HT-29 (cell line): Measurements from ENCODE around the gene IMP4. TPM values are rescaled to one million over a fixed set of nuclear protein-coding genes. Genes with fewer than 3 reads are reported as not detected.

Source experiments
- DNase-seq: peaks from one replicate; pipeline ENCODE4 v3.0.0-alpha.2; 2015; ENCODE audit warnings: low spot score
- total RNA-seq: library from RNA; depleted of rRNA; stranded (reverse); fragments of >200 nt; shearing (Covaris generic); gene quantifications from 2 replicates; pipeline ENCODE4 v1.2.3, GENCODE V29; 2014

The IMP4 gene
- total RNA-seq, 1 experiment from 2014 or later, result 170 TPM

DNA sequence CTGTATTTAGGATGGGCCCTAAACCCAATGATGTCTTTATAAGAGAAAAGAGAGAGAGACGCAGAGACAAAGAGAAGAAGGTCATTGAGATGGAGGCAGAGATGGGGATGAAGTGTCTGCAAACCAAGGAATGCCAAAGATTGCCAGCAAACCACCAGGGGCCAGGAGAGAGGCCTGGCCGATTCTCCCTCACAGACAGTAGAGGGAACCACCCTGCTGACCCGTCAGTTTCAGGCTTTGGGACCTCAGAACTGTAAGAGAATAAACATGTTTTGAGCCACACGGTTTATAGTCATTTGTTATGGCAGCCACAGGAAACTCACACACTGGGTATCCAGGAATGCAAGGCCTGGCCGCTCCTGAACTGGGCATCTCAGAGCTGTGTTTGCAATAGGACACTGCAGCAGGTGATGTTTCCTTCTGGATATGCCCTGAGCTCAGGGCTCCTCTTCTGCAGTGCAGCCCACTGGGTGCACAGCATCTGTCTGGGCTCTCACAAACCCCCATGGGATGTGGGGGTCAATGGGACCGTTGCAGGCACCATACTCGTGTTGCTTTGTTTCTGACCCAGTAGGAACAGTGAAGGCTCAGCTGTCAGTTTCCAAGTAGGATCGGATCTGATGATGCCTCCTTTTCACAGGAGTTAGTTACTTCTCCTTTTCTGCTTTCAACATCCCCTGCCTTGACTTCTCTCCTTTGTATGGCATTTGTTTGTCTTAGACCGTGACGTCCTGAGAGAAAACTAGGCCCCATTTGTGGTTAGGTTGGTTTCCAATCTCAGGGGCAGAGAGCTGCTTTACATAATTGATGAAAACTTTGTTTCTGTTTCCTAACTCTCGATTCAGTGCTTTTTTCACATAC lies 34.0 kb downstream of the IMP4 start:
- no peak for DNase-seq

GRCh38 chr2:130377491-130377890 lies 34.8 kb downstream of the IMP4 start:
- no peak for DNase-seq

DNA sequence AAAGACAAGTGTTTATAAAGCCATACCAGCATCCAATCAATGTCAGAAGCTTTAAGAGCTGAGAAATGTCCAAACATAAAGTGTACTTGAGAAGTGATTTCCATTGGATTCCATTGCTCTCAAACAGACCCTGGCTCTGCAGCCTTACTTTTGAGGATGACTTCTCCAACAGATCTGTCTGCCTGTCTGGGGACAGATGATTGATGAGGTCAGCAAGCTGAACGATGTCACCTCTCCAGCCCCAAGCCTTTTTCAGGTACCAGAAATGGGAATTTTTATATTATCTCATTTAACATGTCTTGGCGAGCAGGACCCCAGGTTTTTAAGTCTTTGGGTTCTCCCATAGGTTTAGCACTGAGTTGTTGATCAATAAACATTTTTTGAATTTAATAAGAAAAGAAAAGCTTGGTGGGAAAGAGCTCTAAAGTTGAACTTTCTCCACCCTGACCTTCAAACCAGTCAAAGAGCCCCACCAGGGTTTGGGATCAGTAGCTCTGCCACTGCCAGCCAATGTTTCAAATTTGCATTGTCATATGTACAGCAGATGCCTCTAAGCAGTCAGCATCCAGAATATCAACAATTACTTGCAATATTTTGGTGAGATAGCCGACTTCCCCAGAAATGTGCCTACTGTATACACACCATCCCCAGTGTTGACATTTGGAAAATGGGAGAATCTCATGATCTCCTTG lies 35.7 kb downstream of the IMP4 start:
- no peak for DNase-seq

DNA sequence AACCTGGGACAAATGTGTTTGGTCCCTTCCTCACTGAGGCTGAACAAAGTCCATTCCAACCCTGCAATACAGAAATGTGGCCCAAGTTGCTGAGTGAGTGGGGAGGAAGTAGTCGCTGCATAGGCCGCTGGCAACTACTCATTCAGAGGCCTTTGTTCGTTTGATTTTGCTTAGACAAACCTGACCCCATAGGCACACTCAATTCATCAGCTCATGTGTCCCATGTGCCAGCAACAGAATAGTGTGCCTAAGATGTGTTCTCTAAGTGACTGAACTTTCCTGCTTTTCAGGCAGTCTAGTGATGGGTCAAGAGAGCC lies 36.2 kb downstream of the IMP4 start:
- no peak for DNase-seq

- no peak for DNase-seq
Measured at GRCh38 chr2:130380096-130380934, 37.6 kb downstream of the IMP4 start.

DNA sequence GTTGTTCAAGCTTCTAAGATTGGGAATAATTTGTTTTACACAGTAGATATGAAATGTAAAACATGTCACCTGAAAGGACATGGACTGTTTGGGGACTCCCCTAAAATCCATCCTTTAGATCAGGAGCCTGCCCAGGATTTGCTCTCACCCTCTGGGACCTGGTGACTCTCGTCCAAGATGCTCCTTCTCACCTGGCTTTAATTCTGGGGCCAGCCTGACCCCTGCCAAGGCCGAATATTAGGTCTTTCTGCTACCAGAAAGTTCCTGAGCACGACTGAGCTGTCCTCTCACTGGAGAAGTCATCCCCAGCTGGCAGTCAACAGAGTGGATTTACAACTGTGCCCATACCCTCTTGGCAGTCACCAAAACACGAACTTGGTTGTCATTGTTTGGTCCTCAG lies 38.4 kb downstream of the IMP4 start:
- no peak for DNase-seq

- no peak for DNase-seq
Measured at GRCh38 chr2:130381619-130382018, 38.9 kb downstream of the IMP4 start.

DNA sequence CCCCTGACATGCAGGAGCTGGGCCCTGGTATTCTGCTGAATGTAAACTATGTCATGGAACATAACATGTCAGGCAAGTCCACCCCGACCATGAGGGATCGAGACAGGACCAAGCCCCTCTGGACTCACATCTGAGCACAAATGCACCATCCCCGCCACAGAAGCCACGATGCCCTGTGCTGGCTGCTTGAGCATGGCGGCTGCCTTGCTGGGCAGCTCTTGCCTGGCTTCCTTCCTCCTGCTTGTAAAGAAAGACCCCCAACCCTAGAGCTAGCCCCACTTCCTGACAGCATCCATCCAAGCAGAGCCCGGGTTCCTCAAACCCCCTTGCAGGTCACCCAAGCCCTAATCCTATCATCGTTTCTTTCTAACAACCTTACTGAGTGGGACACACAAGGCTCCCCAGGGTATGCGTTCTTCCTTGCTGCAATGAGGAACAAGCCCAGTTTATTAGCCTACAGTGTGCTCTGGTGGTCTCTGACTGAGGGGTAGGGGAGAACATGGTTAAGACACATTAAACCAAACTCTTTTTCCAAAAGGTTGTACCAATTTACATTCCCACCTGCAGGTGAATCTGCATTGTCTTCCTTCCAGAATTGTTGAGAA lies 39.7 kb downstream of the IMP4 start:
- DNase-seq, result no peak

DNA sequence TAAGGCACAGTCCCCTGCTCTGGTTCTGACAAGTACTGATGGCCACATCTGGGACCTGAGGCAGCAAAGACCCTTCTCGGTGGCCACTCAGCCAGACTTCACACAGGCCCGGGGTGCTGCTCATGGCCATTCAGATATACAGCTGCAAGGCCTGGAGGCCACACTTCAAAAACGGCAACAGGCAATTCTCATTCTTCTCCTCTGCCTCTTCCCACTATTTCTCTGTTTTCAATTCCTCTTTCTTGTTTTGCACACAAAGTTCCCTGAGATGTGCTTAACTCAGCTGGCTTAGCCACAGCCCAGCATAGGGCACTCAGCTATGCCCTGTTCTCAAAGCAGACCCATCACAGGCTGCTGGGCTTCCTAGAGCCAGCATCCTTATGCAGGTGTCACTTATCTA lies 43.0 kb downstream of the IMP4 start:
- no peak for DNase-seq

GRCh38 chr2:130387071-130387400 lies 44.3 kb downstream of the IMP4 start:
- no peak for DNase-seq

DNA sequence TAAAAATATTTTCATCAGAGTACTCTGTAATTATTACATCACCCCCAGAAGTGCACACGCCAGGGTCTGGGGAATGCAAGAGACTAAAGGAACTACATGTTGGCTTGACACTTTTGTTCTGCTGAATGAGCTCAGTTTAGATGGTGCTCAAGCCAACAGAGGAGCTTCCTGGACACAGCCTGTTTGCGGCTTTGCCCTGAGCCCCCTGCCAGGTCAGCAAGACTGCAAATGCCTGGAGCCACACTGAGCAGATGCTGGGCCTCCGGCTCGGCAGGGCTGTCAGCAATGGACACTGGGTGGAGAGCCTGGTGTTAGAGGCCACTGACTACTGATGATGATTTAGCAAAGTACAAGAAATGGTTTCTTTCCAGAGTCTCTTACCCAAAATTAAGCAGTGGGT lies 45.1 kb downstream of the IMP4 start:
- DNase-seq, result no peak

DNA sequence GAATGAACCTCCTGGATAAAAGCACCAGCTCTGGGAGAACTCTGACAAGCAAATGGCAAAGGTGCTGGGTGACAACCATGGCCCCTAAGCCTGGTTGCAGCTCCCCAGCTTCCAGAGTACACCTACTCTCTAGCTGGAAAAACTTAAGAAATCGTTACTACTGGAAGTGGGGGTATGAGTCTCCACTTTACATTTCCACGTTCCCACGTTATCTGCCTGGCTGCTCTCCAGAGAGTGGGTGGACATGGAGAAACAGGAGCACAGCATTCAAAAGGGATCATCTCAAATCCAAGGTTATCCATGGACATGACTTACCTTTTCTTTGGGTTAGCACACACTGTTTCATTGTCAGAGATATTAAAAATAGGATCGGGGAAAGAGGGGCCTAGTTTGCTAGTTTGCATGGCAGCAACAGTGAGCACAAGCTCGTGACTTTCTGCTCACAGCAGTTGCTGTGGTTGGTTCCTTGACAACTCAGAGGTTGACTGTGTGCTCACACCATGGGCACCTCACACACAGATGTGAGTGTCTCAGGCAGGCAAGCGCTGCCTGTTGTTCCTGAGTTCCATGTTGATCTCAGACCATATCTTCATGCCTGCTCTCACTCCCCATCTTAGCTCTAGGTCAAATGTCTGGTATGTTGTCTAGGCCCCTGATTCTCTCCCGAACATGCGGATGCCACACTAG lies 45.7 kb downstream of the IMP4 start:
- DNase-seq, result no peak

- DNase-seq, result no peak
Measured at GRCh38 chr2:130389358-130389757, 46.7 kb downstream of the IMP4 start.

DNA sequence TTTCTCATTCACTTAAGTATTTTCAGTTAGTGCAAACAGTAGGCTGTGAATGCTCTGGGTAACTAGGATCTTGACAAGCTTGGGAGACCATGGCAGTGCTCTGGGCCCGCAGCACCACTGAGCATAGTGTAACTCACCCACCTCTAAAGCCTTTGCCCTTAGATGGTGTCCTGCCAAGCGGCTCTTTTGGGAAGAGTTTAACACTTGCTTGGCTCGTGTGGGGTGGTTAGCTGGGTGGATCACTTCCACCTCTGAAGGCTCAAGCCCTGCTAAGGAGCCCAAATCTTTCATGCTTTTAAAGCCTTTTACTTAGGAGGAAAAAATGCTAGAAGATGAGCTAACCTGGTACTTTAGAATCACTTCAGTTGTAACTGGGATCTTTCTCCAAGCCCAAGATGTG lies 47.1 kb downstream of the IMP4 start:
- no peak for DNase-seq

GRCh38 chr2:130390460-130391057 lies 47.9 kb downstream of the IMP4 start:
- no peak for DNase-seq

DNA sequence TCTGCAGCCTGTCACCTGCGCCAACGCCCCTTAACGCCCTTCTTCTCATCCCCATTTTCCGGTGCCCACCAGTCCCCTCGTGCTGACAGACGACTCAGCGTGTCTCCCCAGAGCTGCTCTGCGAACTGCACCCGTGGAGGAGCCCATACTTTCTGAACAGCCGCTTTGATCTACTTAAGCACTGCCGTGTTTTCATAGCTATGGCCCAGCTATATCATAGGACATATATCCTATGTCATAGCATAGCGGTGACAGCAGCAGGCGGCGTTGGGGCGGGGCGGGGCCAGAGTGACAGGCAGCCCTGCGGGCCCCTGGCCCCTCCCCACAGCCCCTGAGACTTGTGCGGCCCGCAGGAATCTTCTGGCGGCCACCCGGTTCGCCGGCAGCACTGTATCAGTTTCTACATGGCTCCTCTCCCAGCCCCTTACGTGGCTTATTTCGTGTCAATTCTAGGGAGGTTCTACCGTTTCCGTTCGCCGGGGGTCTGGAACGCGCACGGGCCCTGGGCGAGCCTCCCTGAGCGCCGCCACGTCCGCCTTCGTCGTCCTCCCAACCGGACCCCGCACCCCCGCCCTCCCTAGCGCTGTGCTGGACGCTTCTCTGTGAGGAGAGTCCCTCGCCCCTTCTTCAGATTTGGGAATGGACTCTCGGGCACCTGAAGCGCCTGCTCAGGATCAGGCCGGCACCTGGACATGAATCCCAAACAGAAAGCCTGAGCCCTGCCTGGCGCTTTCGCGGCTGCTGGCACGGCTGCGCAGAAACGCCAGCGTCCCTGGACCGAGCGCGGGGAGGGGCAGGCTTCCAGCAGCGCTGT lies 48.6 kb downstream of the IMP4 start:
- peak; percentile 65 for DNase-seq

- DNase-seq, result no peak
Measured at GRCh38 chr2:130391872-130392670, 49.4 kb downstream of the IMP4 start.

- peak; percentile 32 for DNase-seq
Measured at GRCh38 chr2:130393318-130393910, 50.7 kb downstream of the IMP4 start.
